Glutamatergic neuron (in vitro differentiated cells): ENCODE data around the gene MTA1. TPM values are rescaled to one million over a fixed set of nuclear protein-coding genes. Genes with fewer than 3 reads are reported as not detected.

ENCODE experiments used
- DNase-seq: peaks from one replicate; pipeline ENCODE4 v3.0.0; 2022
- H3K27ac Mint-ChIP-seq: one replicate; pipeline ENCODE4 v1.8.0; 2020; ENCODE audit warnings: mild to moderate bottlenecking, mixed read lengths, inconsistent platforms; ENCODE audit not compliant: unreplicated experiment
- H3K27me3 Mint-ChIP-seq: one replicate; pipeline ENCODE4 v1.8.0; 2020; ENCODE audit warnings: mild to moderate bottlenecking, moderate library complexity, mixed read lengths, inconsistent platforms; ENCODE audit not compliant: unreplicated experiment
- H3K36me3 Mint-ChIP-seq: one replicate; pipeline ENCODE4 v1.8.0; 2020; ENCODE audit warnings: mild to moderate bottlenecking, mixed read lengths, inconsistent platforms; ENCODE audit not compliant: unreplicated experiment
- H3K4me1 Mint-ChIP-seq: one replicate; pipeline ENCODE4 v1.8.0; 2020; ENCODE audit warnings: mild to moderate bottlenecking, low read depth, mixed read lengths, inconsistent platforms; ENCODE audit not compliant: unreplicated experiment
- H3K4me3 Mint-ChIP-seq: one replicate; pipeline ENCODE4 v1.8.0; 2020; ENCODE audit warnings: mild to moderate bottlenecking, mixed read lengths, inconsistent platforms; ENCODE audit not compliant: unreplicated experiment
- H3K9me3 Mint-ChIP-seq: one replicate; pipeline ENCODE4 v1.8.0; 2020; ENCODE audit warnings: mild to moderate bottlenecking, moderate library complexity, mixed read lengths, inconsistent platforms; ENCODE audit not compliant: unreplicated experiment
- total RNA-seq: library from RNA; stranded (reverse); fragmentation: NEBNext Ultra II Directional; extraction: Animal tissue kit (Norgen Biotek cat#: 25700); gene quantifications from one replicate; pipeline ENCODE4 v1.2.1, GENCODE V29; 2021; ENCODE audit not compliant: unreplicated experiment
- TF ChIP-seq, protein P1 (sequence below): fragments of 200-600 bp; sonication (generic); IDR thresholded peaks from one replicate; pipeline ENCODE4 v1.5.0; 2021; ENCODE audit not compliant: partially characterized antibody, unreplicated experiment

The MTA1 gene
- total RNA-seq, 1 donor from 2014 or later: 261 TPM

DNA sequence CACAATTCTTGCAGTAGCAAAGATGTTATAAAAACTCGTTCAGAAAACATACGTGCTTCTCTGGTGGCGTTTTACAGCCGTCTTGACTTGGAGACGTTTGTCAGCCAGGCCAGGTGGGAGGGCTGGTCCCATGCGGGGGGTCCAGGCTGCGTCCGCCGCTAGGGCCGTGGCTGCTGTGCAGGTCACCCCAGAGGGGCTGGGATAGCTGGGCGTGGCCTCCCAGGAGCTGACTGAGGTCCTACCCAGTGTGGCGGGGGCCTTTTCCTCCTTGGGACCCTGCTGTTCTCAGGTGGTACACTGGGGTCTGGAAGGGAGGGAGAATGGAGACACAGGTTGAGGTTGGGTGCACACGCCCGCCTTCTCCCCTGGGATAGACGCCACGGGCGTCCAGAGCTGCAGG lies 25.2 kb downstream of the MTA1 start:
- Mint-ChIP-seq H3K4me1 (peaks cover 3% of the 10 kb centered on the region), H3K36me3 (no peaks in the 10 kb centered on the region), H3K27ac (no peak overlapping the region), H3K27me3 (peaks cover 13% of the 10 kb centered on the region), H3K9me3 (peaks cover 8% of the 10 kb centered on the region), H3K4me3 (no peak overlapping the region)
- DNase-seq: no peak
- TF ChIP-seq, protein P1, sequence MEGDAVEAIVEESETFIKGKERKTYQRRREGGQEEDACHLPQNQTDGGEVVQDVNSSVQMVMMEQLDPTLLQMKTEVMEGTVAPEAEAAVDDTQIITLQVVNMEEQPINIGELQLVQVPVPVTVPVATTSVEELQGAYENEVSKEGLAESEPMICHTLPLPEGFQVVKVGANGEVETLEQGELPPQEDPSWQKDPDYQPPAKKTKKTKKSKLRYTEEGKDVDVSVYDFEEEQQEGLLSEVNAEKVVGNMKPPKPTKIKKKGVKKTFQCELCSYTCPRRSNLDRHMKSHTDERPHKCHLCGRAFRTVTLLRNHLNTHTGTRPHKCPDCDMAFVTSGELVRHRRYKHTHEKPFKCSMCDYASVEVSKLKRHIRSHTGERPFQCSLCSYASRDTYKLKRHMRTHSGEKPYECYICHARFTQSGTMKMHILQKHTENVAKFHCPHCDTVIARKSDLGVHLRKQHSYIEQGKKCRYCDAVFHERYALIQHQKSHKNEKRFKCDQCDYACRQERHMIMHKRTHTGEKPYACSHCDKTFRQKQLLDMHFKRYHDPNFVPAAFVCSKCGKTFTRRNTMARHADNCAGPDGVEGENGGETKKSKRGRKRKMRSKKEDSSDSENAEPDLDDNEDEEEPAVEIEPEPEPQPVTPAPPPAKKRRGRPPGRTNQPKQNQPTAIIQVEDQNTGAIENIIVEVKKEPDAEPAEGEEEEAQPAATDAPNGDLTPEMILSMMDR: no peak

DNA sequence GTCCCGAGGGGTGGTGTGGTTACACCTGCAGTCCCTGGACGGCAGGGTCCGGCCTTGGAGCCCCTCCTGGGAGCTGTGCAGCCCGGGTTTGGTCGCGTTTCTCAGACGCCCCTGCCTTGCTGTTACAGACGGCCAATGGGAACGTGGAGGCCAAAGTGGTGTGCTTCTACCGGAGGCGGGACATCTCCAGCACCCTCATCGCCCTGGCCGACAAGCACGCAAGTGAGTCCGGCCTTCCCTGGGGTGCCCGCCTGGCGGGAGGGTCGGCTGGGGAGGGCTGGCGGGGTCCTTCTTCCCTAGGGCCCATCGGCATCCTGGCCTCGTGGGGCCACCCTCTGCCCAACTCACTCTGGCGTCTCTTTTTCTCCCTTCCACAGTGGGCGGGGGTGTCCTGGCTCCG lies 25.7 kb downstream of the MTA1 start:
- DNase-seq: peak; percentile 19
- Mint-ChIP-seq H3K4me1 (peaks cover 3% of the 10 kb centered on the region), H3K9me3 (peaks cover 8% of the 10 kb centered on the region), H3K4me3 (no peak overlapping the region), H3K27ac (no peak overlapping the region), H3K27me3 (peaks cover 13% of the 10 kb centered on the region), H3K36me3 (no peaks in the 10 kb centered on the region)
- TF ChIP-seq, protein P1: no peak

DNA sequence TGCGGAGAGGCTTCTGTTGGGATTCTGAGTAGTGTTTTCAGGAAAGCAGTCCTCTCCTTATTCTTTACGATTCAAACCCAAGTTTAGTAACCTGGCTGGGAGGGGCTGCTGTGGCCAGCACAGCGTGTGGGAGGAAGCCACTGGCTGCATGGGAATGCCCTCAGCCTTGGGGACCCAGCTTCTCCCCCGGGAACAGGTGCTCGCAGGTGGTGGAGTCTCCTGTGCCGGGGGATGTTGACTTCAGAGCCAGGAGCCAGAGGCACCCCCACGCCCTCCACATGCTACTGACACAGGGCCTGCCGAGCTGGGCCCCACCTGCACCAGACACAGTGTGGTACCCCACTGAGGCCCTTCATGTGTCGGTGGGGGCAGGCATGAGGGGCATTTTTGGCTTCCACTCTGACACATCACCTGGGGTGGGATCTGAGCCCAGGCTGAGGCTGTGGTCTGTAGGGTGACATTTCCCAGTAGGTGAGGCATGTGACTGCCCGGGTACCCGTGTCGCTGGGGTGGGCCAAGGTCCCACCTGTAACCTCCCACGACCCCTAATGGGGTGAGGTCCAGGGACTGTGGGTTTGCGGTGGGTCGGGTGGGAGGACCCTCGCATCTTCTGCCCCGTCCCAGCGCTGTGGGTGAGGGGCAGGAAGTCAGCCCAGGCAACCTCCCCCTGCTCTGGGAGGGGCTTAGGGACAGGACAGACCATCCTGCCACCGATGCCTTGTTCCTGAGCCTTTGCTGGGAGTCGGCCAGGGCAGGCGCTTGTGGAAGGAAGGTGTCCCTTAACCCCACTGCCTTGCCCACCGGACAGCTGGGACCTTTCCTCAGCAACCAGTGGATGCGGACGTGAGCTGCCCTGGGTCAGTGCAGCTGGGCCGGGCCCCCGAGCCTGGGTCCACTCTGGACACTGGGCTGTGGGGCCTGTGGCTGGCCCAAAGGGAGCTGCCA lies 26.5 kb downstream of the MTA1 start:
- H3K9me3 Mint-ChIP-seq: peaks cover 8% of the 10 kb centered on the region
- H3K27ac Mint-ChIP-seq: no peak overlapping the region
- H3K27me3 Mint-ChIP-seq: peaks cover 13% of the 10 kb centered on the region
- peak; percentile 11 for DNase-seq
- TF ChIP-seq, protein P1: no peak
- H3K4me1 Mint-ChIP-seq: peaks cover 3% of the 10 kb centered on the region
- H3K36me3 Mint-ChIP-seq: no peaks in the 10 kb centered on the region
- no peak overlapping the region for H3K4me3 Mint-ChIP-seq

DNA sequence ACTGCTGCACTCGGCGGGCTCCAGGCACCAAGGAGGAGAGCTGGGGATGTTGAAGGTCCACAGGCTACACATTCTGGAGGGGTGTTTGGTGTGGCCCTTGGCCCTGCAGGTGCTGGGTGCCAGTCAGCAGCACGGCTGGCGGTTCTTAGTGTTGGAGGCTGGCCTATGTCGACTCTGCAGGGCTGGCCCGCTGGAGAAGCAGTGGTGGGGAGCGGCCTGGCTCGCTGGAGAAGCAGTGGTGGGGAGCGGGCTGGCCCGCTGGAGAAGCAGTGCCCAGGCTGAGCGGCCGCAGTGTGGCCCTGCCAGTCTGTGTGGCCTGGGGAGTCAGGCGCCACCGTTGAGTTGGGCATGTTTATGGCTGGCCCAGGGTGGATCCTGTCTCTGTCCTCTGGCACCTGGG lies 27.3 kb downstream of the MTA1 start:
- Mint-ChIP-seq H3K27ac (no peak overlapping the region), H3K4me3 (no peak overlapping the region)

More for the DNA sequence above, 27.3 kb downstream of the MTA1 start:
- Mint-ChIP-seq H3K9me3 (peaks cover 5% of the 10 kb centered on the region), H3K27me3 (peaks cover 10% of the 10 kb centered on the region), H3K4me1 (peaks cover 3% of the 10 kb centered on the region), H3K36me3 (no peaks in the 10 kb centered on the region)
- DNase-seq: no peak
- TF ChIP-seq, protein P1: no peak
